ENCODE measurements around the gene RELT. TPM values are rescaled to one million over a fixed set of nuclear protein-coding genes. Genes with fewer than 3 reads are reported as not detected.

Gene RELT
- total and polyA plus RNA-seq, 2 of the 13 experiments (the other 11 are each of a cell fraction or from before 2014, with no cell fraction given), result 2.5 to 4.7 TPM

DNA sequence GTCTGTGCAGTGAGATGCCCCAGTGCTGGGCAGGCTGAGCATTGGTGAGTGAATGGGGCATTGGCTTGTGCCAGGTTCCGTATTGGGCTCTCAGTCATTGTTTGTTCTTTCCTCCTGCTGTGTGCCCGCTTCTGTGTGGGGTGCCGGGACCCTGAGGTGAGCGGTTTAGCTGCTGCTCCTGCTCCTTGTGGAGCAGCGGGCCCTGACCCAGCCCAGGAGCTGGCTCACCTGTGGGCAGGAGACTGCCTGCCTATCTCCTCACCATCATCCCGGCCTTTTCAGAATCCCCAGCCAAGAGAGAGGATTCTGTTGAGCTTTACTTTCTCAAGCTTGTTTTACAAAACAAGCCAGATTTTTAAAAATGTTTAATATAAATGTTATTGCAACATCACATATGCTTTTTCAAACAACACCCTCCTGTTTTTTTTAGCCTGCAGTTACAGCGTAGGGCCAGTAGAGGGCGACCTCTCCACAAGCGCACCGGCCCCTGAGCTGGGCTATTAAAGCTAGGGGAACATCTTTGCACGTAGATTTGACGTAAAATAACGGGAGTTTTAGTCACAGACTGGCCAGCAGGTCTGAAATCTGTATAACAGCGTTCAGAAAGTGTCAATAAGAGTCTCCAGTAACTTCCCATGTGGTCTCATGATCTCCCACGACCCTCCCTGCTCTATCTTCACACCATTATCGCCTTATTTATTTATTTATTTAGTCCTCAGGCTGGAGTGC is 25.1 kb upstream of the RELT start:
- CTCF ChIA-PET (ENCODE audit: low intra/inter-chr PET ratio, low total read pairs), result interaction anchor here (0.7 to 2.2 kb wide), 5 partner anchors 9 to 44 kb away, joined by 3 to 16 read pairs (median 3); no protein-coding TSS in a partner anchor
- no TSS peak for BruUV-seq (replicated peaks)
- no peak overlapping the region for H3K4me2 ChIP-seq (ENCODE audit: low read depth, low read length)
- H3K9ac ChIP-seq (ENCODE audit: insufficient read depth, low read depth, low read length), result no peak overlapping the region
- H3K36me3 ChIP-seq (replicated peaks in 1 of 2; ENCODE audit: control insufficient read depth in 1 of 2, insufficient read depth in 2 of 2, low read length in 2 of 2), result peaks cover 16 to 32% of the 10 kb centered on the region in 2 experiments; a peak in 4 of 5 replicates
- H4K20me1 ChIP-seq (ENCODE audit: insufficient read depth, low read length), result peaks cover 12% of the 10 kb centered on the region; the same call in 1 of the 2 replicates
- TF ChIP-seq ZNF256 (CRISPR knock-in tag; conservative IDR thresholded peaks at IDR 0.05), result no peak
- TF ChIP-seq, protein P1, sequence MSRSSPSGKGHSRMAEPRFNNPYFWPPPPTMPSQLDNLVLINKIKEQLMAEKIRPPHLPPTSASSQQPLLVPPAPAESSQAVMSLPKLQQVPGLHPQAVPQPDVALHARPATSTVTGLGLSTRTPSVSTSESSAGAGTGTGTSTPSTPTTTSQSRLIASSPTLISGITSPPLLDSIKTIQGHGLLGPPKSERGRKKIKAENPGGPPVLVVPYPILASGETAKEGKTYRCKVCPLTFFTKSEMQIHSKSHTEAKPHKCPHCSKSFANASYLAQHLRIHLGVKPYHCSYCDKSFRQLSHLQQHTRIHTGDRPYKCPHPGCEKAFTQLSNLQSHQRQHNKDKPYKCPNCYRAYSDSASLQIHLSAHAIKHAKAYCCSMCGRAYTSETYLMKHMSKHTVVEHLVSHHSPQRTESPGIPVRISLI (CRISPR knock-in tag; IDR thresholded peaks at IDR 0.05; ENCODE audit: borderline replicate concordance), result peak; percentile 21; the same call in 1 of the 2 replicates
- TF ChIP-seq CEBPB (IDR thresholded peaks at IDR 0.05; ENCODE audit: borderline replicate concordance, low read depth, low read length), result peak; percentile 86
- TF ChIP-seq, protein P2, sequence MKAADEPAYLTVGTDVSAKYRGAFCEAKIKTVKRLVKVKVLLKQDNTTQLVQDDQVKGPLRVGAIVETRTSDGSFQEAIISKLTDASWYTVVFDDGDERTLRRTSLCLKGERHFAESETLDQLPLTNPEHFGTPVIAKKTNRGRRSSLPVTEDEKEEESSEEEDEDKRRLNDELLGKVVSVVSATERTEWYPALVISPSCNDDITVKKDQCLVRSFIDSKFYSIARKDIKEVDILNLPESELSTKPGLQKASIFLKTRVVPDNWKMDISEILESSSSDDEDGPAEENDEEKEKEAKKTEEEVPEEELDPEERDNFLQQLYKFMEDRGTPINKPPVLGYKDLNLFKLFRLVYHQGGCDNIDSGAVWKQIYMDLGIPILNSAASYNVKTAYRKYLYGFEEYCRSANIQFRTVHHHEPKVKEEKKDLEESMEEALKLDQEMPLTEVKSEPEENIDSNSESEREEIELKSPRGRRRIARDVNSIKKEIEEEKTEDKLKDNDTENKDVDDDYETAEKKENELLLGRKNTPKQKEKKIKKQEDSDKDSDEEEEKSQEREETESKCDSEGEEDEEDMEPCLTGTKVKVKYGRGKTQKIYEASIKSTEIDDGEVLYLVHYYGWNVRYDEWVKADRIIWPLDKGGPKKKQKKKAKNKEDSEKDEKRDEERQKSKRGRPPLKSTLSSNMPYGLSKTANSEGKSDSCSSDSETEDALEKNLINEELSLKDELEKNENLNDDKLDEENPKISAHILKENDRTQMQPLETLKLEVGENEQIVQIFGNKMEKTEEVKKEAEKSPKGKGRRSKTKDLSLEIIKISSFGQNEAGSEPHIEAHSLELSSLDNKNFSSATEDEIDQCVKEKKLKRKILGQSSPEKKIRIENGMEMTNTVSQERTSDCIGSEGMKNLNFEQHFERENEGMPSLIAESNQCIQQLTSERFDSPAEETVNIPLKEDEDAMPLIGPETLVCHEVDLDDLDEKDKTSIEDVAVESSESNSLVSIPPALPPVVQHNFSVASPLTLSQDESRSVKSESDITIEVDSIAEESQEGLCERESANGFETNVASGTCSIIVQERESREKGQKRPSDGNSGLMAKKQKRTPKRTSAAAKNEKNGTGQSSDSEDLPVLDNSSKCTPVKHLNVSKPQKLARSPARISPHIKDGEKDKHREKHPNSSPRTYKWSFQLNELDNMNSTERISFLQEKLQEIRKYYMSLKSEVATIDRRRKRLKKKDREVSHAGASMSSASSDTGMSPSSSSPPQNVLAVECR (CRISPR knock-in tag; IDR thresholded peaks at IDR 0.05; ENCODE audit: borderline replicate concordance), result no peak
- TF ChIP-seq, protein P3, sequence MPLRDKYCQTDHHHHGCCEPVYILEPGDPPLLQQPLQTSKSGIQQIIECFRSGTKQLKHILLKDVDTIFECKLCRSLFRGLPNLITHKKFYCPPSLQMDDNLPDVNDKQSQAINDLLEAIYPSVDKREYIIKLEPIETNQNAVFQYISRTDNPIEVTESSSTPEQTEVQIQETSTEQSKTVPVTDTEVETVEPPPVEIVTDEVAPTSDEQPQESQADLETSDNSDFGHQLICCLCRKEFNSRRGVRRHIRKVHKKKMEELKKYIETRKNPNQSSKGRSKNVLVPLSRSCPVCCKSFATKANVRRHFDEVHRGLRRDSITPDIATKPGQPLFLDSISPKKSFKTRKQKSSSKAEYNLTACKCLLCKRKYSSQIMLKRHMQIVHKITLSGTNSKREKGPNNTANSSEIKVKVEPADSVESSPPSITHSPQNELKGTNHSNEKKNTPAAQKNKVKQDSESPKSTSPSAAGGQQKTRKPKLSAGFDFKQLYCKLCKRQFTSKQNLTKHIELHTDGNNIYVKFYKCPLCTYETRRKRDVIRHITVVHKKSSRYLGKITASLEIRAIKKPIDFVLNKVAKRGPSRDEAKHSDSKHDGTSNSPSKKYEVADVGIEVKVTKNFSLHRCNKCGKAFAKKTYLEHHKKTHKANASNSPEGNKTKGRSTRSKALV (CRISPR knock-in tag; IDR thresholded peaks at IDR 0.05), result no peak
- TF ChIP-seq RAD21 (CRISPR knock-in tag; IDR thresholded peaks at IDR 0.05), result peak; percentile 37; the same call in 1 of the 2 replicates
- peak; percentile 59 for TF ChIP-seq STAG1 (CRISPR knock-in tag; IDR thresholded peaks at IDR 0.05)
- peak; percentile 46; the same call in 1 of the 2 replicates for TF ChIP-seq CEBPG (CRISPR knock-in tag; IDR thresholded peaks at IDR 0.05)
- peak; percentile 72 for TF ChIP-seq SMC3 (IDR thresholded peaks at IDR 0.05; ENCODE audit: low read length)
- no peak for TF ChIP-seq ZNF678 (CRISPR knock-in tag; IDR thresholded peaks at IDR 0.05)
- TF ChIP-seq, protein P4, sequence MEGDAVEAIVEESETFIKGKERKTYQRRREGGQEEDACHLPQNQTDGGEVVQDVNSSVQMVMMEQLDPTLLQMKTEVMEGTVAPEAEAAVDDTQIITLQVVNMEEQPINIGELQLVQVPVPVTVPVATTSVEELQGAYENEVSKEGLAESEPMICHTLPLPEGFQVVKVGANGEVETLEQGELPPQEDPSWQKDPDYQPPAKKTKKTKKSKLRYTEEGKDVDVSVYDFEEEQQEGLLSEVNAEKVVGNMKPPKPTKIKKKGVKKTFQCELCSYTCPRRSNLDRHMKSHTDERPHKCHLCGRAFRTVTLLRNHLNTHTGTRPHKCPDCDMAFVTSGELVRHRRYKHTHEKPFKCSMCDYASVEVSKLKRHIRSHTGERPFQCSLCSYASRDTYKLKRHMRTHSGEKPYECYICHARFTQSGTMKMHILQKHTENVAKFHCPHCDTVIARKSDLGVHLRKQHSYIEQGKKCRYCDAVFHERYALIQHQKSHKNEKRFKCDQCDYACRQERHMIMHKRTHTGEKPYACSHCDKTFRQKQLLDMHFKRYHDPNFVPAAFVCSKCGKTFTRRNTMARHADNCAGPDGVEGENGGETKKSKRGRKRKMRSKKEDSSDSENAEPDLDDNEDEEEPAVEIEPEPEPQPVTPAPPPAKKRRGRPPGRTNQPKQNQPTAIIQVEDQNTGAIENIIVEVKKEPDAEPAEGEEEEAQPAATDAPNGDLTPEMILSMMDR (CRISPR knock-in tag; IDR thresholded peaks at IDR 0.05), result peak; percentile 78
- TF ChIP-seq XRCC5 (optimal IDR thresholded peaks at IDR 0.05; ENCODE audit: low read length), result peak; percentile 68
- POLR2A ChIA-PET, result interaction anchor here (0.8 to 1.4 kb wide), 4 partner anchors 9 to 44 kb away, joined by 3 to 7 read pairs (median 4); partner anchors contain the start of gene ARHGEF17
- H3K9me3 ChIP-seq (ENCODE audit: low read length), result no peaks in the 10 kb centered on the region
- DNase-seq (ENCODE audit: low spot score) (peak; percentile 40), FAIRE-seq (peak; percentile 81), ATAC-seq (peak; percentile 36)
- no peak overlapping the region for H2AFZ ChIP-seq (ENCODE audit: low read length)
- H3K4me1 ChIP-seq (ENCODE audit: insufficient read depth, low read length), result peaks cover 21% of the 10 kb centered on the region
- 25% methylated on average over 12 of the region's 16 CpGs for WGBS (ENCODE audit: low lambda C conversion rate)
- H3K27me3 ChIP-seq (ENCODE audit: control insufficient read depth in 1 of 2, insufficient read depth in 2 of 2, low read length in 2 of 2), result no peaks in the 10 kb centered on the region
- H3K27ac ChIP-seq (ENCODE audit: extremely low read length, insufficient read depth, low read length), result no peak overlapping the region
- in situ Hi-C loops (cut with HindIII; ENCODE audit: extremely low pct_ligation_motif_present, low pct_unique_long_range_greater_than_20kb) (loop anchor here (5.0 kb wide), 1 partner anchor 41 kb away; no protein-coding TSS in a partner anchor), intact Hi-C loops (cut with micrococcal nuclease; ENCODE audit: unreplicated experiment) (no loop called here)
- H3K79me2 ChIP-seq (ENCODE audit: insufficient read depth, low read length), result no peaks in the 10 kb centered on the region
- H3K4me3 ChIP-seq (replicated peaks in 1 of 3; ENCODE audit: insufficient read depth in 1 of 3, low read depth in 2 of 3, low read length in 3 of 3), result no peak overlapping the region
